Thoracic aorta (tissue), 2 donors: Measurements from ENCODE around the gene NINJ2. TPM values are rescaled to one million over a fixed set of nuclear protein-coding genes. Genes with fewer than 3 reads are reported as not detected.

Source experiments
- ATAC-seq: fragments of 150-250 bp; one replicate; pipeline ENCODE4 v1.8.0; 2017; ENCODE audit warnings: low read depth; ENCODE audit not compliant: insufficient number of reproducible peaks, low FRiP score
- DNase-seq: peaks from one replicate; pipeline ENCODE4 v3.0.0-alpha.2; 2020; ENCODE audit warnings: low spot score
- H3K27ac ChIP-seq, 2 donors: fragments of 200-600 bp; sonication (generic); 1 replicate in 1 of 2; 2 replicates in 1 of 2; pipeline ENCODE4 v1.5.1; 2016; ENCODE audit warnings: mild to moderate bottlenecking in 2 of 2, moderate library complexity in 2 of 2
- H3K27me3 ChIP-seq: fragments of 200-600 bp; sonication (generic); replicated peaks from 2 replicates; pipeline ENCODE4 v1.6.0; 2016; ENCODE audit warnings: mild to moderate bottlenecking; ENCODE audit not compliant: insufficient read depth
- H3K36me3 ChIP-seq: fragments of 200-600 bp; sonication (generic); one replicate; pipeline ENCODE4 v1.5.1; 2016
- H3K4me1 ChIP-seq, 2 donors: fragments of 200-600 bp; sonication (generic); 1 replicate in 1 of 2; 2 replicates in 1 of 2; pipeline versions ENCODE4 v1.5.1 to v1.6.0; 2016; ENCODE audit warnings: low read depth in 2 of 2, mild to moderate bottlenecking in 1 of 2; ENCODE audit not compliant: control insufficient read depth in 1 of 2
- H3K4me3 ChIP-seq: fragments of 200-600 bp; sonication (generic); 2 replicates; pipeline ENCODE4 v1.5.1; 2016; ENCODE audit warnings: mild to moderate bottlenecking
- H3K9me3 ChIP-seq: fragments of 200-600 bp; sonication (generic); 2 replicates; pipeline ENCODE4 v1.5.1; 2016
- CTCF ChIP-seq: fragments of 200-600 bp; sonication (generic); IDR thresholded peaks from one replicate; pipeline ENCODE4 v1.5.1; 2019; ENCODE audit warnings: antibody characterized with exemption
- total RNA-seq, 2 donors: library from RNA; depleted of rRNA; stranded (reverse); fragments of >200 nt; gene quantifications; one replicate each; pipeline versions ENCODE4 v1.1.0 to v1.2.3, GENCODE V29; 2016

NINJ2 gene
- total RNA-seq, 2 donors from 2014 or later, result 2.4 to 5.3 TPM

- no peak overlapping the region for H3K27ac ChIP-seq
- no peak for DNase-seq
- TF ChIP-seq CTCF, result no peak
- no peaks in the 10 kb centered on the region for H3K9me3 ChIP-seq
- H3K4me3 ChIP-seq, result no peak overlapping the region
- no peak for ATAC-seq
- H3K36me3 ChIP-seq, result peaks cover 15% of the 10 kb centered on the region
- peaks cover 0 to 45% of the 10 kb centered on the region in 2 donors for H3K4me1 ChIP-seq
- H3K27me3 ChIP-seq, result no peaks in the 10 kb centered on the region
Measured at GRCh38 chr12:553216-554000, 109.8 kb downstream of the NINJ2 start.

- no peak overlapping the region for H3K27ac ChIP-seq
- no peaks in the 10 kb centered on the region for H3K27me3 ChIP-seq
- no peaks in the 10 kb centered on the region for H3K9me3 ChIP-seq
- no peak overlapping the region for H3K4me3 ChIP-seq
- no peak for ATAC-seq
- no peak for TF ChIP-seq CTCF
- no peak for DNase-seq
- peaks cover 0 to 45% of the 10 kb centered on the region in 2 donors for H3K4me1 ChIP-seq
- peaks cover 15% of the 10 kb centered on the region for H3K36me3 ChIP-seq
Measured at GRCh38 chr12:552466-552865, 110.8 kb downstream of the NINJ2 start.

- no peak overlapping the region for H3K27ac ChIP-seq
- no peaks in the 10 kb centered on the region for H3K9me3 ChIP-seq
- H3K36me3 ChIP-seq, result peaks cover 11% of the 10 kb centered on the region
- H3K4me3 ChIP-seq, result no peak overlapping the region
- ATAC-seq (no peak), DNase-seq (no peak)
- H3K27me3 ChIP-seq, result no peaks in the 10 kb centered on the region
- no peak for TF ChIP-seq CTCF
- H3K4me1 ChIP-seq, result peaks cover 0 to 52% of the 10 kb centered on the region in 2 donors
Measured at GRCh38 chr12:550473-551260, 112.6 kb downstream of the NINJ2 start.

- H3K36me3 ChIP-seq, result peaks cover 11% of the 10 kb centered on the region
- no peak for DNase-seq
- no peak overlapping the region for H3K27ac ChIP-seq
- H3K9me3 ChIP-seq, result no peaks in the 10 kb centered on the region
- no peak for ATAC-seq
- TF ChIP-seq CTCF, result no peak
- H3K4me1 ChIP-seq, result peaks cover 0 to 52% of the 10 kb centered on the region in 2 donors
- no peaks in the 10 kb centered on the region for H3K27me3 ChIP-seq
- no peak overlapping the region for H3K4me3 ChIP-seq
Measured at GRCh38 chr12:549476-550082, 113.7 kb downstream of the NINJ2 start.

GRCh38 chr12:547883-548470, 115.3 kb downstream of the NINJ2 start:
- Histone ChIP-seq H3K4me1 (peaks cover 0 to 45% of the 10 kb centered on the region in 2 donors), H3K27me3 (no peaks in the 10 kb centered on the region), H3K27ac (no peak overlapping the region), H3K4me3 (no peak overlapping the region), H3K36me3 (peaks cover 11% of the 10 kb centered on the region), H3K9me3 (no peaks in the 10 kb centered on the region)
- ATAC-seq, result no peak
- no peak for DNase-seq
- TF ChIP-seq CTCF, result no peak
